ENCODE measurements around the gene WARS2. TPM values are rescaled to one million over a fixed set of nuclear protein-coding genes. Genes with fewer than 3 reads are reported as not detected.

WARS2 gene
- total RNA-seq, 1 donor from 2014 or later: 10.7 TPM

GRCh38 chr1:119046785-119047438, 93.5 kb downstream of the WARS2 start:
- intact Hi-C loops (cut with DNase I): no loop called here
- no peak for DNase-seq (ENCODE audit: low spot score)

DNA sequence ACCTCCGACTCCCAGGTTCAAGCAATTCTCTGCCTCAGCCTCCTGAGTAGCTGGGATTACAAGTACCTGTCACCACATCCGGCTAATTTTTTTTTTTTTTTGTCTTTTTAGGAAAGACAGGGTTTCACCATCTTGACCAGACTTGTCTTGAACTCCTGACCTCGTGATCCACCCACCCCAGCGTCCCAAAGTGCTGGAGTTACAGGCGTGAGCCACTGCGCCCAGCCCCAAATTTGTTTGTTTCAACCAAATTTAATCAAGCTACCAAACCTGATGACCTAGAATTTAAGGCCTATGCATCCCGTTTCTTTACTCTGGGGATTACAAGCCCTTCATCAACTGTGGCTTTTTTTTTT, 94.0 kb downstream of the WARS2 start:
- intact Hi-C loops (cut with DNase I): no loop called here
- DNase-seq (ENCODE audit: low spot score): no peak

DNA sequence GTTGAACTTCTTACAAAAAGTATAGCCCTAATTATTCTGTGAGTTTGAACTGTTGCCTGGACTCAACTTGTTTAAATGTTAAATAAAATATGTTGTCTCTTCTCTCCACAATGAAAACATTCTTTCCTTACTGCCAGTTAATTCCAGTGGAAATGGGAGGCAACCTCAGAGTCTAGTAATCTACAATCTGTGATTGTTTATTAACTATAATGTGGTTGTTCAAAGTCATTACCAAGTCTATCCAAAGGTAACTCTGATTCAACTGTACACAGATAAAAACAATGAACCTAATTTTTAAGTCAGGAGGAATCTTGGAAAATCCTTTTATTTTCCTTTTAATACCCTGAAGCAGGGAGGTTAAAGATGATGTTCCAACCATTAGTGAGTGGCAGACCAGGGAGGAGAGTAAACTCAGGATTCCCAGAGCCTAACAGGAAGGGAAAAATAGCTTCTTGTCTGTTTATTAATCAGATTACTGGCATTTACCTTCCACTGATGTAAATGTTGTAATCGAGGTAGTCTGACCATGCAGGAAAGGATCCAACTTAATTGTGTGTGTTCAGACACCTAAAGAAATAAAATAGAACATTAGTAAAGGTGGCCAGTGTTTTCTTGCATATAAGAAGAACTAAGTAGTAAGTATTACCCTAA, 95.2 kb downstream of the WARS2 start:
- no peak for DNase-seq (ENCODE audit: low spot score)
- intact Hi-C loops (cut with DNase I): no loop called here

DNA sequence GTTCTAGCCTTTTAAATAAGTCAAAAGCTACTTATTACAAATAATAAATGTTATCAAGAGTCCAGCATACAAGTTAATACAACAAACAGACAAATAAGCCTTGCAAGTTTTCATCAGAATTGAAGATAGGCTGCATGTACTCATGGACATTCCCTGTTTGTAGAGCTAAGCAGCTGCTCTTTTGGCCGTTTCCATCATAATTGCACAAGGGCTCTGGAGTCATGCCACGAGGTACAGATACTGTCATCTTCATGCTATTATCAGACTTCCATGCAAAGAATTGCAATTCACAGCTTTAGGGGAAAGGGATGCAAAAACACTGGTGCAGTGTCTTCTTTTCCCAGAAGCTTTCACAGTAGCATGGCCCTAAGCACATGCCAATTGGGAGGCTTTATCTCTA, 99.5 kb downstream of the WARS2 start:
- DNase-seq (ENCODE audit: low spot score): no peak
- intact Hi-C loops (cut with DNase I): no loop called here

DNA sequence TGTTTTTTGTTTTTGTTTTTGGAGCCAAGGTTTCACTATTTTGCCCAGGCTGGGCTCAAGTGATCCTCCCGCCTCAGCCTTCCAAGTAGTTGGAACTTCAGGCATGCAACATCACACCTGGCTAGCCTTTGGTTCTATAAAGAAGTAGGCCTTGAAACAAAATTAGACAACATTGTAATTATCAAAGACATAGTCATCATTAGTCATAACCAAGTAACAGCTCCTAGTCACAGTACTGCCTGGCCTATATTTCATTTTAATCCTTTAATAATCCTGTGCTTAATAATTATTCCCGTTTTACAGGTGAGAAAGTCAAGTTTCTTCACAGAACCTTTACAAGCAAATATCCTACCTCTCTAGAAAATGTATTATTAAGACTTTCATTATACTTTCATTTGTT, 100.0 kb downstream of the WARS2 start:
- intact Hi-C loops (cut with DNase I): no loop called here
- no peak for DNase-seq (ENCODE audit: low spot score)

DNA sequence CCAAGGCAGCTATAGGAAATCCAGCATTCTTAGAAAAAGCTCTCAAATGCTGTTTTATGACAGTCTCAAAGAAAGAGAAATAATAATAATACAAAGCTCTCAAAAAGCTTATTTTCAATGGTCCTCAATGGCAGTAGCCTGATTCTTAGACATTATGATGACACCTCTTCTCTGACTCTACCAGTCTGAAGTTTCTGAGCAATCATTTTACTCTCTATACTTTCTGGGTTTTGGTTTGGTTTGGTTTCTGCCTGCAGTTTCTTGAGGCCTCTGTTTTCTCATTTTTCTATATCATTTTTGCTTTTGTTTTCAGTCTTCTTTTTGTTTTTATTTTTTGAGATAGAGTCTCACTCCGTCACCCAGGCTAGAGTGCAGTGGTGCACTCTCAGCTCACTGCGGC, 102.1 kb downstream of the WARS2 start:
- no peak for DNase-seq (ENCODE audit: low spot score)
- intact Hi-C loops (cut with DNase I): no loop called here

DNA sequence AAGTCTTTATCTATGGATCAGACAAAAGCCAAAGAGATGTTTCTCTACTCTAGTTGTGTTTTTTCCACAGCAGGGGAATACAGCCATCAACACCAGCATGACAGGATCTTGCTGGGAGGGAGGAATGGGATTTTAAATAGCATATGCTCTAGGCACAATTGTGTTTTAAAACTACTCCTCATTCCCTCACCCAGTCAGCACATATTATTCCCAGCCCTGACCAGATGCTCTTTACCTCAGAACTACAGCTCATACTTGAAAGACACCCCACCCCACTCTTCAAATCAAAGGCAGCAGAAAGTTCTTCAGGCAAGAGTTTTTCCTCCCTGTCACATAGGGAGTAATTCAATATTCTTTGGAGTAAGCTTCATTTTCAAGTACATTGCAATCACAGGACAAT, 106.1 kb downstream of the WARS2 start:
- no peak for DNase-seq (ENCODE audit: low spot score)
- intact Hi-C loops (cut with DNase I): no loop called here

DNA sequence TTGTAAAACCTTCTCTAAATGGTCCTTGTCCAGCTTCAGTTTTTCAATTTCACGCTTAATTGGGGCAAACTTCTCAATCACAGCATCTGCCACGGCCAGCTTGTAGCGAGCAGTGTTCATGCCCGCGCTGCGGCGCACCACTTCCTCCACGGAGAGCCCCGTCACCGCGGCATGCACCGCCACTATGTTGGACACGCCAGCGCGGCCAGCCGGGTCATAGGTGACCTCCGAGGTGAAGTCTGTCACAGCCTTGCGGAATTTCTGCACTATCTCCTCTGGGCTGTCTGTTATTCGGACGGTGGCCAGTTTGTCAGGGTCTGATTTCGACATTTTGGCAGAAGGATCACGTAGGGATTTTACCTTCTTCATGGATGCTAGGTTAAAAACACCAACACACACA, 107.5 kb downstream of the WARS2 start:
- intact Hi-C loops (cut with DNase I): no loop called here
- no peak for DNase-seq (ENCODE audit: low spot score)

DNA sequence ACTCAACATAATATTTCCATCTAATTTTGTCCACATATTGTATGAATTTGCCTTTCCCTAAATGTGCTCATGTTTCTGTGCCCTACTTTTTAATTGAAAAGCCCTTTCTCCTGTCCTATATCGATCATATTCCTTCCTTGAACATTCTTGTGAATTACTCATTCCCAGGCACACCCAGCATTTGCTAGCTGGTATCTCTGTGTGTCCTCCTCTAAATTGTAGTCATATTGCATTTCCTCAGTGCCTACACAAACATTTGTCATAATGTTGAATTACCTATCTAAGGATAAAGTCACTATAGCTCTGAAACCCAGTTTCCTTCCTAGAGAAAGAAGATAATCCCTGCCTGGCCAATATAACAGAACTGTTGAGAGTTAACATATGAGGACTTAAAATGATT, 112.7 kb downstream of the WARS2 start:
- intact Hi-C loops (cut with DNase I): no loop called here
- no peak for DNase-seq (ENCODE audit: low spot score)

GRCh38 chr1:119026956-119027355, 113.5 kb downstream of the WARS2 start:
- intact Hi-C loops (cut with DNase I): no loop called here

DNA sequence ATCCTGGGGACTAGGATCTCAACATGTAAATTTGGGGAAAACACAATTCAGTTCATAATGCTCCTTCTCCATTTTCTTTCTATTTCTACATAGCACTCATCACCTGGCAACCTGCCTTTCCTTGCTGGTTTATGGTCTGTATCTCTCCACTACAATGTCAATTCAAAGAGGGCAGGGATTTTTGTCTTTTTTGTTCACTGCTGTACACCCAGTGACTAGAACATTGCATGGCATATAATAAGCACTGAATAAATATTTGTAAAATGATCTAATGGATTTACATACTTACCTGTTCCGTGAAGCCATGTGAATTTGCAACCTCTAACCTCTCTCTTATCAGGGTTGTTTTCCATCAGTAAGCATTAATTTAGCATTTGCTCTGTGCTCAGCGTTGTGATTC, 124.9 kb downstream of the WARS2 start:
- no peak for DNase-seq (ENCODE audit: low spot score)
- intact Hi-C loops (cut with DNase I): no loop called here

More at GRCh38 chr1:119026956-119027355, 113.5 kb downstream of the WARS2 start:
- DNase-seq (ENCODE audit: low spot score): no peak

GRCh38 chr1:119012383-119012782, 128.1 kb downstream of the WARS2 start:
- intact Hi-C loops (cut with DNase I): no loop called here
- no peak for DNase-seq (ENCODE audit: low spot score)

DNA sequence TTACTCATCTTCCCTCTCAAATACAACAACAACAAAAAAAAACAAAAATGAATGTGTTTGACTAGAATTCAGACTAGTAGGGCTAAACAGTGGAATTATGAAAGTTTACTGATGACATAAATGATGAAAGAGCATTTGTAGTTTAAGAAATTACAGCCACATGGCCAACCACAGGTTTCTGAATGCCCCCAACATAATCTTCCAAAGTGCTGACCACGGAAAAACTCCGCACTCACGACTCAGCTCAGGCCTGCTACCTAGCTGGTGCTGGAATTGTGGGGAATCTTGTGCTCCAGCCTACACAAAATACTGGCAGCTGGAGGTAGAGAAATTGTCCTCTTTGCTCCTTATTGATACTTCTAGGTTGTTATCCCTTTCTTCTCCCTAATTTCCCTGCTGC, 128.7 kb downstream of the WARS2 start:
- intact Hi-C loops (cut with DNase I): no loop called here
- DNase-seq (ENCODE audit: low spot score): no peak

DNA sequence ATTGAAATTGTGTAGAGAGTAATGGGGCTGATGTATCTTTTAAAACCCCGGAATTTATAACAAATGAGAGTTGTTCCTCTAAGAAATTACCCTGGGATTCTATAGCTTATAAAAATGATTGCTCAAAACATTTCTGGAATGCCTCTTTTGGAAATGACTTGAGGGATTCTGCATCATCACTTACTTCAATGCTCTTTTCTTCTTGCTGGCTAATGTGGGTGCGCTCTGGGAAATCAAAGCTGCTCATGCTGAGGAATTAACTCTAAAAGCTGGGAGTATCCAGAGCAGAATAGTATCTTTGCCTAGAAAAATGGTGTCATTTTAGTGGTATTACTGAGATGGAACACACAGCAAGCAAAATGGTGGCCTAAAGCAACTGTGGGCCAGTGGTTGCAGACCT, 129.3 kb downstream of the WARS2 start:
- intact Hi-C loops (cut with DNase I): no loop called here
- no peak for DNase-seq (ENCODE audit: low spot score)

GRCh38 chr1:119010201-119010600, 130.3 kb downstream of the WARS2 start:
- intact Hi-C loops (cut with DNase I): no loop called here
- DNase-seq (ENCODE audit: low spot score): no peak

DNA sequence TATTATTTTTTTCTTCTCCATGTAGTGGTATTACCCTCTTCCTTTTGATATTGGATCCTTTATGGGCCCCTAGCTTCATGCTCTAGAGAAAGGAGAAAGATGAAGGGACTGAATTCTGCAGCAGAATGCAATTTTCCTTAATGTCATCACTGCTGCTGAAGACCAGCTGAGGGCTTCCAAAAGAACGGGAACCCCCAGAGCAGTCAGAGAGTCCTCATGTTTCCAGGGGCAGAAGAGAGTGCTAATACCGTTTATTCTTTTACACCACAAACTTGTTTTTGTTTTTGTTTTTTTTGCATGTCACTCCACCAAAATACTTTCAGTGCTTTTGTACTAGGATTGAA, 131.2 kb downstream of the WARS2 start:
- intact Hi-C loops (cut with DNase I): loop anchor here (2.0 to 10.0 kb wide), 2 partner anchors 784 to 858 kb away; no protein-coding TSS in a partner anchor
- DNase-seq (ENCODE audit: low spot score): no peak

DNA sequence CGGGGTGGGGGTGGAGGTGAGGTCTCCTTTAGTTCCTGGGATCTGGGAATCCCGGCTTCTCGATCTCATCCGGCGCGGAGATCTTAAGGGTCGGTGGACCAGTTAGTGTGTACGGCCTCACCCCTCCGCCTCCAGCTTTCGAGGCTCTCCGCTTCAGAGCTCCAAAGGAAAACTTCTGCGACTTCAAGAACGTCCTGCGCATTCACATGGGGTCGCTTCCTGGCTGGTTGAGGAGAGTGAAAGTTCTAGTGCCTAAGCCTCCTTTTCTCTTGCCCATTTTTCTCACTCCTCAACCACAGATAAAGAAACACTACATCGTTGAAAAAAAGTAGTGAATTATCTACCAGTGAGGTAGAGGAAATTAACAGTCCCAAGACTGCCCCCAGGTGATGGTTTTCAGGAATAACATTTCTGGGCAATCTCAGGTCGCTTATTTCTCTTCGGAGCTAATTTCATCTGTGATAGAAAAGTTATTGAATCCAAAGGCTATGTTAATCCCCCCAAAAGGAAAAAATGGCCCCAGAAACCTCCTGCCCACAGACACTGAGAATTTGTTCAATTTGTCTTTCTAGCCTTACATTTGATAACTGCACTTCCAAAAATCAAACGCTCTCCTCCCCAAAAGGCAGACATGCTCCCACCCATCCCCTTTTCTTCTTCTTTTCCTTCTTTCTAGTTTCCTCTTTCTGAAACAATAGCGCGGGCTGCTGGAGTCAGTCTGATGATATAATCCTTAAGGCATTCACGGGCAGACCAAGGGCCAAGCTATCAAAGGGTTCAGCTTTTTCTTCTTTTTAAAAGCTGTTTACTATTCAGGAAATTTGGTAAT, 131.8 kb downstream of the WARS2 start:
- no peak for DNase-seq (ENCODE audit: low spot score)
- intact Hi-C loops (cut with DNase I): loop anchor here (2.0 to 10.0 kb wide), 2 partner anchors 784 to 858 kb away; no protein-coding TSS in a partner anchor

DNA sequence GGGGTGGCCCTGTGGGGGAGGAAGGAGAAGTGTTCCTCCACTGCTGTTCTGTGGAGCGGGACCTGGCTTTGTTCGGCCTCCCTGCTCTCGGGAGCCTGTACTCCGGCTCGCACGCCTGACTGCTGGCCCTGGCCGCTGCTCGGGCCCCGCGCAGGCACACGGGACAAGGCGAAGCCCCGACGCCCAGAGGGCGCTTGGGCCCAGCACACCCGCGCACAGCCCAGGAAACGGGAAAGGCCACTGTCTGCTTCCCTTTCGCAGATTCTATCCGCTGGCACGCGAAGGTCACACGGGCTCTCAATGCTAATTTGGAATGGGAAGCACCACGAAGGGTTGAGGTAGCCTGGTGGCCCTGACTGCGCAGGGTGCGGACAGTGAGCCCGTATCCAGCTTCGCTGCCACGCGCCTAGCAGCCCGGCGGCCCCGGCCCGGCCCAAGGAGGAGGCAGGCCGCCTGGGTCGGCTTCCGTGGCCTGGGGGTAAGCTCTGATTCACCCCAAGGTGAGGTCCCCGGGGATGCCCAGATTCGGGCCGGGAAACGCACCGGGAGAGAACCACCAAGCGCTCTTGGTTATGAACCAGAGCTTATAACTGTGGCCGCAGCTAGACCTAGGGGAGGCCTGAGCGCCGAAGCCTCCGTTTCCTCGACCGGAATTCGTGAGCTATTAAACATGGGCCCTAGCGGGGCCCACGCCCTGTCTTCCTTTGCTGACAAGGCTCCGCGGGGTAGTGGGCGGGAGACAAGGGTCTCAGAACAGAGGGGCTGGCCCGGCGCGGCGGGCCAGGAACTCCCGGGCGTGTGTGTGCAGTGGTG, 132.6 kb downstream of the WARS2 start:
- intact Hi-C loops (cut with DNase I): loop anchor here (2.0 to 10.0 kb wide), 2 partner anchors 783 to 857 kb away; no protein-coding TSS in a partner anchor
- no peak for DNase-seq (ENCODE audit: low spot score)

- DNase-seq (ENCODE audit: low spot score): no peak
- intact Hi-C loops (cut with DNase I): loop anchor here (10.0 kb wide), 1 partner anchor 783 kb away; no protein-coding TSS in a partner anchor
These were observed 133.1 kb downstream of the WARS2 start for GRCh38 chr1:119007339-119007669.

Data from cardiac septum (tissue), 1 donor.